HG03039 (cell line): ENCODE data around the gene CAPZA2.
A peak's percentile ranks its signal among the peaks of the same experiment; 100 is the strongest.
"Not testable (repeated sequence)": the region's sequence is repeated elsewhere in the genome, so short reads cannot be mapped to it uniquely, and the experiment has no call there.

Source experiments
- ATAC-seq: cut with Tn5 transposase; IDR thresholded peaks from one replicate; pipeline ENCODE4 v1.9.1; 2021; ENCODE audit warnings: mild to moderate bottlenecking, moderate library complexity; ENCODE audit not compliant: unreplicated experiment

CAPZA2 gene

GRCh38 chr7:116862234-116862950 is at the start of gene CAPZA2:
Gene CAPZA2, plus strand, starts transcription at chr7:116862587. Its CDS starts 25 bp downstream, at chr7:116862612.
- ATAC-seq = peak; percentile 89

- no peak for ATAC-seq
Observed at GRCh38 chr7:116812860-116813259, 49.5 kb upstream of the CAPZA2 start.

- ATAC-seq = not testable (repeated sequence)
Observed at GRCh38 chr7:116813371-116813770, 49.0 kb upstream of the CAPZA2 start.

GRCh38 chr7:116815041-116815440 is 47.3 kb upstream of the CAPZA2 start:
- ATAC-seq = no peak

- ATAC-seq = no peak
Observed at GRCh38 chr7:116820149-116820548, 42.2 kb upstream of the CAPZA2 start.

- ATAC-seq = not testable (repeated sequence)
Observed at GRCh38 chr7:116821647-116822046, 40.7 kb upstream of the CAPZA2 start.

GRCh38 chr7:116824449-116824848 is 37.9 kb upstream of the CAPZA2 start:
- no peak for ATAC-seq

GRCh38 chr7:116828281-116828680 is 34.1 kb upstream of the CAPZA2 start:
- ATAC-seq = no peak

GRCh38 chr7:116829041-116829440 is 33.3 kb upstream of the CAPZA2 start:
- ATAC-seq = no peak

- no peak for ATAC-seq
Observed at GRCh38 chr7:116829493-116829892, 32.9 kb upstream of the CAPZA2 start.

- ATAC-seq = no peak
Observed at GRCh38 chr7:116832692-116833091, 29.7 kb upstream of the CAPZA2 start.

- ATAC-seq = no peak
Observed at GRCh38 chr7:116834815-116835504, 27.4 kb upstream of the CAPZA2 start.

- ATAC-seq = no peak
Observed at GRCh38 chr7:116836048-116836447, 26.3 kb upstream of the CAPZA2 start.

GRCh38 chr7:116836911-116837310 is 25.5 kb upstream of the CAPZA2 start:
- ATAC-seq = no peak

GRCh38 chr7:116837586-116837985 is 24.8 kb upstream of the CAPZA2 start:
- no peak for ATAC-seq

GRCh38 chr7:116840256-116840655 is 22.1 kb upstream of the CAPZA2 start:
- ATAC-seq = no peak

GRCh38 chr7:116842371-116842770 is 20.0 kb upstream of the CAPZA2 start:
- no peak for ATAC-seq

- no peak for ATAC-seq
Observed at GRCh38 chr7:116843378-116843777, 19.0 kb upstream of the CAPZA2 start.

GRCh38 chr7:116851175-116851574 is 11.2 kb upstream of the CAPZA2 start:
- no peak for ATAC-seq

- no peak for ATAC-seq
Observed at GRCh38 chr7:116851671-116852070, 10.7 kb upstream of the CAPZA2 start.

GRCh38 chr7:116854132-116854531 is 8.3 kb upstream of the CAPZA2 start:
- ATAC-seq = no peak

- no peak for ATAC-seq
Observed at GRCh38 chr7:116857052-116857451, 5.3 kb upstream of the CAPZA2 start.
